ENCODE data around the gene TXNDC8.

- no peak for TF ChIP-seq CTCF (conservative IDR thresholded peaks at IDR 0.05; ENCODE audit: low read depth, low read length)
- no peak for TF ChIP-seq EZH2phosphoT487 (IDR thresholded peaks at IDR 0.05; ENCODE audit: borderline replicate concordance, low read length)
- TF ChIP-seq EZH2 (IDR thresholded peaks at IDR 0.05; ENCODE audit: low read length, unreplicated experiment), result no peak
These were observed 19.8 kb upstream of the TXNDC8 start for GRCh38 chr9:110357505-110357904.

Measured in PC-3 (cell line).